AML-193 (cell line): ENCODE data around the gene BNC2.

Experiments
- DNase-seq, 2 experiments: peaks; one replicate each; lab custom pipeline; 2025; lab: John Stamatoyannopoulos, UW

Gene BNC2

DNA sequence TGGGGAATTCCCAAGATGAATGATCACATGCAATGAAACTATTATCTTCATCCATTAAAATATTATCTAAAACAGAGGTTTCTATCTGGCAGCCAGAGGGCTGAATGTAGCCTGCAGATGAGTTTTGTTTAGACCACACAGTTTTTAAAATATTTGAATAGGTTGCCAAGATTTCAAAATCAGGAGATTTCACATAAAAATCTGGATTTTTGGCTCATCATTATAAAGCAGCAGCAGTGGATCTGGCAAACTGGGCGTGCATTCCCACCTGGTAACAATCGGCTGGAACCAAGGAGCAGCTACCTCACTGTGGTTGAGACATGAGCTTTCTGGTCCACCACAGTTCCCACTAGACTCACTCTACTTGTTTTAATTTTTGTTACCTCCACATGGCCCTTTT lies 155.1 kb downstream of the BNC2 start:
- DNase-seq, result no peak

GRCh38 chr9:16712787-16713186 lies 157.7 kb downstream of the BNC2 start:
- DNase-seq, result no peak

GRCh38 chr9:16710888-16711287 lies 159.6 kb downstream of the BNC2 start:
- DNase-seq, result no peak

DNA sequence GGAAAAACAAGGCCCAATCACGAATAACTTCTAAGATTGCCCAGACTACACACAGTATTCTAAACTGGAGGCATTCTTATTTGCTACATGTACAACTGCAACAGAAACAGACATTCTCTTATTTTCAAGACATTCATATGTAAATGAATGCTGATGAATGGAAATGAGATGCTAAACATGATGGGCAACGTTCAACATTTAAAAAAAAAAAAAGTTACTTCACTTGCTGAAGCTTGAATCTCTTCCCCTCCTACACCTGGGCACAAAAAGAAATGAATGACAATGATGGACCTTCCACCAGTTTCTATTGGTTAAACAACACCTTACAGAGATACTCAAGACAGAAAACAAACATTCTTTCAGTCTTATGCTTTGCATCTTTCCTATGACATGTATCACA lies 160.5 kb downstream of the BNC2 start:
- DNase-seq, result no peak

- DNase-seq, result no peak
These were observed 161.6 kb downstream of the BNC2 start for GRCh38 chr9:16708656-16709435.

- DNase-seq, result no peak
These were observed 165.3 kb downstream of the BNC2 start for GRCh38 chr9:16705111-16705604.

DNA sequence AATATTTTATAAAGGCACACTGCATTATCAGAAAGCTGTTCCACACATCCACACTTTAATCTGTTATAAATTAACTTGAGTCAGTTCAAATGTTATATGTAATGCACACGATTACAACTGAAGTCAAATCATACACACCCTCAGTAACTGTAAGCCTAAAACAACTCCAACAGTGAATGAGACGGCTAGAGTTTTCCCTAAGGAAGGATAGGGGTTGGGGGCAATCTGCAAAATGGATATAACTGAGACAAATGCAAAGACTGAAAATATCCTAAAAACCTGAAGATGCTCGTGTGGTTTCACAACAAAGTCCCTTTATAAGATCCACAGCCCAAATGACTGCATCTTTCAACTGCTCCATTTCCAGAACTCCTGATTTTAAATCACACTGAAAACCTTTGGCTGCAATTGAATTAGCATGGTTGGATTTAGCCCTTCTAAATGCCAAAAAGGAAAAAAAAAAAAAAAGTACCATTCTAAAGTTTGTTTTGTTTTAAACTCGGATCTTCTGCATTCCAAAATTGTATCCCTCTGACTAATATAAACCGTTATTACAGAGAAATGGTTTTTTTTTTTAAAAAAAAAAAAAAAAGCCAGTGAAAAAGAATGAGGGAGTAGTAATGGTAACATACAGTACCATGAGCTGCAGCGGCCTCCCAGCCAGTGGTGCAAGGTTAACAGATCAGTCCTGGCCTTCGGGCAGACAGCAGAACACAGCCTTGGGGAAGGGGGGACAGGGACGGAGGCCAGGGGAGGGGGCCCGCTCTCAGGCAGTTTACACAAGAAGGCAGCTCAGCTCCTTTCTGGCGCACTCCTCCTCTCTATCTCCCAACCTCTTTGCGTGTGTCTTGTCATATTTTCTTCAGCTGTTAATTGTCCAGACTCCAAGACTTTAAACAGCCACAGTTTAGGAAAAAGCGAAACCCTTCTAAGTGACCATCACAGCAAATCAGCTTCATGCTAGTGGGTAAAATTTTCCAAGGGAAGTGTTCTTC lies 166.1 kb downstream of the BNC2 start:
- no peak for DNase-seq

DNA sequence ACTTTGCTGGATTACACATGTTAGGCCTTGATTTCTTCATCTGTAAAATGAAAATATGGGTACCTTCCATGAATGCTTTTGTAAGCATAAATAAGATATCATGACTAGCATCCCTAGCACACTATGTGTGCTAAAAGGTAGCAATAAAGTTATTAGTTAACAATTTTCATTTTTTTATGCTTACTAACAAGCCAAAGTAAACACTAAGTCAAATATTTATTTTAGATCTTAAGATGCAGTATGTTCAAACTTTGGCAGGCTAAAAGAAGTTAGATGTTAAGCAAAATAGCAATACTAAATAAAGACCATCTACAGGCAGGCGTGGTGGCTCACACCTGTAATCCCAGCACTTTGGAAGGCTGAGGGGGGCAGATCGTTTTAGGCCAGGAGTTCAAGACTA lies 169.1 kb downstream of the BNC2 start:
- DNase-seq, result no peak

- DNase-seq, result no peak
These were observed 176.9 kb downstream of the BNC2 start for GRCh38 chr9:16693616-16694015.

GRCh38 chr9:16690628-16691027 lies 179.8 kb downstream of the BNC2 start:
- DNase-seq, result no peak

DNA sequence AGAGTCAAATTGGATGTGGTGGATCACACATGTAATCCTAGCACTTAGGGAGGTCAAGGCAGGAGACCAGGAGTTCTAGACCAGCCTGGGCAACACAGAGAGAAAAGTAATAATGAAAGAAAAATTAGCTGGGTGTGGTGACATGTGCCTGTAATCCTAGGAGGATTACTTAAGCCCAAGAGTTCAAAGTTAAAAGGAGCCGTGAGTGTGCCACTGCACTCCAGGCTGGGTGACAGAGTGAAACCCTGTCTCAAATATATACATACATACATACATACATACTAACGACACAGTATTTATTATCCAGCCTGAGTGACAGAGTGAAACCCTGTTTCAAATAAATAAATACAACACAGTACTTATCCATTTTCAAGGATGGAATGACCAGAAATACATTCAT lies 180.3 kb downstream of the BNC2 start:
- DNase-seq, result no peak

GRCh38 chr9:16689351-16689938 lies 181.0 kb downstream of the BNC2 start:
- DNase-seq, result no peak

- DNase-seq, result no peak
These were observed 181.7 kb downstream of the BNC2 start for GRCh38 chr9:16688814-16689213.

DNA sequence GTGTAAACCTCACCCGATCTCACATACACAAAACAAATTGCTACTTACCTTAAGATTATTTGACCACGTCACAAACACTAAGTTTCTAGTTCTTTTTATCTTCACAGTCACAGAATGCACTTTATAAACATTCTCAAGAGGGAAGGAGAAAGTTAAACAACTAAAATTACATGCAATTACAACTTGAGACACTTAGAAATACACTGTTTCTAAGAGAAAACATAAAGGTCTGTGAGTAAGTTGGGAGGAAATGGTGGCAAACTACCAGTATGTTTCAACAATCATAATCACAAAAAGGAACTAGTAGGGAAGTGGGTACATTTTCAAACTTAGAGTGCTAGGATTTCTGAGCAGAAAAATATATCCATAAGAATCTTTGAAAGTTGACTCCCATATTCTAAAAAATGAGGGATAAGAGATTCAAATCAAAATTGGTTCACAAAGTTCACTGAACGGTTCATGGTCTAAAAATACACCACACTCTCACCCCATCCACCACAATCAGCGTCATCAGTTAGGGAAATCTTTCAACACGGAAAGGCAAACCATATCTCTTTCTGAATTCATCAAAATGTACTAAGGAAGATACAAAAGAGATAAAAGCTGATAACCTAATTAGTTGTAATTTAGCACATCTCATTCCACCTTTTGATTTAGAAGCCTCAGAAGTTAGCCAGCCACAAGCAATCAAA lies 182.6 kb downstream of the BNC2 start:
- DNase-seq, result no peak

GRCh38 chr9:16683326-16683725 lies 187.1 kb downstream of the BNC2 start:
- no peak for DNase-seq

GRCh38 chr9:16682273-16682672 lies 188.2 kb downstream of the BNC2 start:
- no peak for DNase-seq

GRCh38 chr9:16681652-16681987 lies 188.8 kb downstream of the BNC2 start:
- DNase-seq, result no peak

- DNase-seq, result no peak
These were observed 189.4 kb downstream of the BNC2 start for GRCh38 chr9:16680975-16681651.

DNA sequence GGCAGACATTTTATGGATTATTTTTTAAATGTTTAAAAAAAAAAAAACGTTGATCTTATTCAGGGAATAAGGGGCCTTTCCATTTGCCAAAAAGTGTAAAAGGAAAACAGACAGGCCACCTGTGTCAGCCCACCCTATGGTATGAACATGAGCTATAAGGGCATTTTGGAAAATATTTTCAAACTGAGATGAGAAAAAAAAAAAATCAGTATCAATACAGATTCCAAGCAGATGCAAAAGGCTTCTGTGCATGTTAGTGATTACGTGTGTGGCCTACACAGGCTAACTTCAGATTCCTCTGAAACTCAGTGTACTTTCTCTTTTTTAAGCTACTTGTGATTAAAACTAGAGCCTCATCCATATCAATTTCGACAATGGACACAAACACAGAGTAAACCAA lies 189.9 kb downstream of the BNC2 start:
- no peak for DNase-seq

GRCh38 chr9:16679327-16679821 lies 191.1 kb downstream of the BNC2 start:
- DNase-seq, result no peak

DNA sequence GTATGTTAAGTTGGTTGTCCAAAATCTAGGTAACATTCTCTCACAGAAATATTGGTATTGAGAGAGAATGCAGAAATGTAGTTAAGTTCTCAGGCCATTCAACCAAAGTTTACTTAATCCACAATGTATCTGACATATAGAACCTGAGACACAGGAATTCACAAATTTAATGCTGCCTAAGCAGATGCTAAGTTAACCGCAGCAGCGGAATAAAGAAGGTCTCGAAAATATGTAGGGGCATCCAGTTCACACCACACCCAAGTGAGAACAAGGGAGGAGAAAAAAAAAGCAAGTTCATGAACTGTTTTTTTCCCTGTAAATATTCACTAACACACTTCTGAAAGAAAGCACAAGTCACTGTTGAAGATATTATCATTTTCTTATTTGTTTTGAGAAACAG lies 194.0 kb downstream of the BNC2 start:
- no peak for DNase-seq
